GM12878 (cell line): ENCODE measurements around the gene ZFPM1. TPM values are rescaled to one million over a fixed set of nuclear protein-coding genes. Genes with fewer than 3 reads are reported as not detected.

Source experiments
- ATAC-seq: fragments of 200-7000 bp; cut with Tn5 transposase; 3 replicates; pipeline ENCODE4 v1.9.1; 2020; ENCODE audit warnings: mild to moderate bottlenecking, moderate library complexity
- BruUV-seq: library from RNA; stranded (reverse); fragments of 400-500 nt; replicated peaks from 2 replicates; lab custom pipeline; 2021; lab: Mats Ljungman, UMichigan
- CTCF ChIA-PET: fragments of 300-600 bp; sonication (Branson Sonifier 250); formaldehyde crosslinking; extraction: SDS; loops from one replicate; lab custom pipeline; 2021; ENCODE audit warnings: inconsistent platforms; lab: Yijun Ruan, JAX
- POLR2A ChIA-PET: fragments of 350-600 bp; formaldehyde crosslinking; extraction: SDS; loops from one replicate; lab custom pipeline; 2021; ENCODE audit warnings: inconsistent platforms; lab: Charles Lee
- RAD21 ChIA-PET: fragments of 300-600 bp; sonication (Branson Sonifier 250); formaldehyde crosslinking; loops from one replicate; lab custom pipeline; 2023; ENCODE audit warnings: antibody characterized with exemption; ENCODE audit not compliant: unreplicated experiment; lab: Charles Lee
- SMC1A ChIA-PET: fragments of 300-600 bp; sonication (Branson Sonifier 250); formaldehyde crosslinking; loops from one replicate; lab custom pipeline; 2023; ENCODE audit not compliant: unreplicated experiment, uncharacterized antibody; lab: Charles Lee
- DNase-seq: peaks from one replicate; pipeline ENCODE4 v3.0.0-alpha.2; 2011; ENCODE audit warnings: low read depth, low spot score
- FAIRE-seq: peaks from 3 replicates; lab custom pipeline; 2011; peaks lifted over from hg19 to GRCh38; lab: Jason Lieb, UNC
- H2AFZ ChIP-seq: 2 replicates; pipeline ENCODE4 v1.6.0; 2011; ENCODE audit warnings: low read depth, low read length, control low read depth; ENCODE audit not compliant: control insufficient read depth
- H3K27ac ChIP-seq: 2 replicates; pipeline ENCODE4 v1.5.1; 2011; ENCODE audit warnings: control low read depth; ENCODE audit not compliant: control insufficient read depth, insufficient read depth
- H3K27me3 ChIP-seq, 2 experiments: replicated peaks in 1 of 2; 2 replicates each; pipeline versions ENCODE4 v1.6.0 to v1.6.1; 2011; ENCODE audit warnings: low read length in 1 of 2; ENCODE audit not compliant: control insufficient read depth in 2 of 2, insufficient read depth in 2 of 2
- H3K36me3 ChIP-seq, 2 experiments: 2 replicates each; pipeline ENCODE4 v1.5.1; 2011; ENCODE audit warnings: low read length in 1 of 2; ENCODE audit not compliant: control insufficient read depth in 2 of 2, insufficient read depth in 2 of 2
- H3K4me1 ChIP-seq: 2 replicates; pipeline ENCODE4 v1.6.1; 2011; ENCODE audit warnings: mild to moderate bottlenecking, low read length, moderate library complexity, mixed read lengths; ENCODE audit not compliant: control insufficient read depth, insufficient read depth
- H3K4me2 ChIP-seq: 2 replicates; pipeline ENCODE4 v1.6.0; 2011; ENCODE audit warnings: control low read depth; ENCODE audit not compliant: control insufficient read depth, insufficient read depth
- H3K4me3 ChIP-seq: fragments of 200-600 bp; sonication (generic); 2 replicates; pipeline ENCODE4 v1.5.1; 2016
- H3K79me2 ChIP-seq: 2 replicates; pipeline ENCODE4 v1.6.0; 2011; ENCODE audit warnings: low read length; ENCODE audit not compliant: control insufficient read depth, insufficient read depth
- H3K9ac ChIP-seq: 2 replicates; pipeline ENCODE4 v1.8.0; 2011; ENCODE audit warnings: low read length, control low read depth, mixed read lengths; ENCODE audit not compliant: control insufficient read depth, insufficient read depth
- H3K9me3 ChIP-seq: replicated peaks from 3 replicates; pipeline ENCODE4 v1.5.1; 2011; ENCODE audit warnings: mild to moderate bottlenecking, low read length; ENCODE audit not compliant: control insufficient read depth, insufficient read depth
- H4K20me1 ChIP-seq: 2 replicates; pipeline ENCODE4 v1.6.0; 2011; ENCODE audit not compliant: control insufficient read depth, insufficient read depth
- BMI1 ChIP-seq: fragments of 450-650 bp; IDR thresholded peaks from 2 replicates; pipeline ENCODE4 v1.6.1; 2016; ENCODE audit warnings: mild to moderate bottlenecking, moderate library complexity, borderline replicate concordance
- CREB1 ChIP-seq: IDR thresholded peaks from 2 replicates; pipeline ENCODE4 v1.6.1; 2012; ENCODE audit warnings: low read depth, mild to moderate bottlenecking, inconsistent platforms
- CUX1 ChIP-seq: IDR thresholded peaks from 2 replicates; pipeline ENCODE4 v1.6.1; 2012; ENCODE audit warnings: improper control_type of control experiment, low read depth, low read length; ENCODE audit not compliant: insufficient replicate concordance
- DPF2 ChIP-seq: fragments of 450-650 bp; IDR thresholded peaks from 2 replicates; pipeline ENCODE4 v1.6.1; 2017; ENCODE audit warnings: mild to moderate bottlenecking
- GABPA ChIP-seq: IDR thresholded peaks from 2 replicates; pipeline ENCODE4 v1.6.1; 2014; ENCODE audit warnings: antibody characterized with exemption, low read depth, mild to moderate bottlenecking, inconsistent platforms
- IKZF1 ChIP-seq: fragments of 450-650 bp; conservative IDR thresholded peaks from 2 replicates; pipeline ENCODE4 v1.6.1; 2017; ENCODE audit warnings: antibody characterized with exemption, mild to moderate bottlenecking
- MEF2A ChIP-seq: IDR thresholded peaks from 2 replicates; pipeline ENCODE4 v1.6.1; 2011; ENCODE audit warnings: low read depth, mild to moderate bottlenecking, low read length, moderate library complexity; ENCODE audit not compliant: insufficient read depth
- MTA2 ChIP-seq: fragments of 450-650 bp; IDR thresholded peaks from 2 replicates; pipeline ENCODE4 v1.6.1; 2016; ENCODE audit warnings: low read depth, mild to moderate bottlenecking, moderate library complexity
- POLR2AphosphoS5 ChIP-seq: IDR thresholded peaks from 2 replicates; pipeline ENCODE4 v1.6.1; 2011; ENCODE audit warnings: mild to moderate bottlenecking, low read length, inconsistent platforms
- RAD51 ChIP-seq: fragments of 450-650 bp; IDR thresholded peaks from 2 replicates; pipeline ENCODE4 v1.6.1; 2016; ENCODE audit warnings: moderate library complexity, mild to moderate bottlenecking, inconsistent platforms
- RB1 ChIP-seq: fragments of 450-650 bp; formaldehyde crosslinking; IDR thresholded peaks from 2 replicates; pipeline ENCODE4 v1.6.1; 2017; ENCODE audit warnings: mild to moderate bottlenecking, borderline replicate concordance
- SMAD1 ChIP-seq: fragments of 450-650 bp; IDR thresholded peaks from 2 replicates; pipeline ENCODE4 v1.6.1; 2018; ENCODE audit warnings: mild to moderate bottlenecking, low read depth; ENCODE audit not compliant: partially characterized antibody
- SMC3 ChIP-seq: IDR thresholded peaks from 2 replicates; pipeline ENCODE4 v1.6.1; 2011; ENCODE audit warnings: low read length, improper control_type of control experiment, borderline replicate concordance
- SP1 ChIP-seq: IDR thresholded peaks from one replicate; pipeline ENCODE4 v1.6.1; 2011; ENCODE audit warnings: low read depth, low read length
- STAT3 ChIP-seq: IDR thresholded peaks from 2 replicates; pipeline ENCODE4 v1.6.1; 2011; ENCODE audit warnings: low read depth, low read length, improper control_type of control experiment
- ZNF384 ChIP-seq: IDR thresholded peaks from 2 replicates; pipeline ENCODE4 v1.6.1; 2012; ENCODE audit warnings: low read depth, mild to moderate bottlenecking, low read length, improper control_type of control experiment, borderline replicate concordance
- WGBS: methylation state at CpG from one replicate; pipeline ENCODE4 v1.1.6; 2016; ENCODE audit warnings: low lambda C conversion rate; ENCODE audit not compliant: insufficient replicate concordance, insufficient coverage; ENCODE audit errors: missing lambda C conversion rate; 5-methylcytosine and 5-hydroxymethylcytosine counted together
- in situ Hi-C: fragments of 300-500 bp; cut with MboI; formaldehyde crosslinking; loops from 9 replicates; pipeline ENCODE4 v1.14.3; 2018; ENCODE audit warnings: mixed read lengths
- intact Hi-C: fragments of 100-400 bp; cut with micrococcal nuclease; formaldehyde crosslinking; loops from one replicate; pipeline ENCODE4 v1.14.2; 2022; ENCODE audit not compliant: unreplicated experiment
- polyA plus RNA-seq, 11 experiments: library from polyadenylated mRNA; depleted of rRNA in 4 of 11; unstranded in 6 of 11; stranded (reverse) in 5 of 11; fragments of >200 nt; fragmentation: Nextera tagmentation in 4 of 11; fragmentation: Illumina TruSeq in 1 of 11; extraction: Ambion mirVana in 4 of 11; extraction: Trizol in 1 of 11; gene quantifications; 1 replicate in 1 of 11; 2 replicates in 10 of 11; pipeline versions ENCODE4 v1.2.1 to v1.2.3, GENCODE V29; 2011 to 2016; ENCODE audit warnings: inconsistent platforms in 2 of 11, missing spikeins in 2 of 11, low read depth in 1 of 11
- total RNA-seq, 4 experiments: library from RNA; depleted of rRNA in 3 of 4; stranded (reverse); fragments of >200 nt in 3 of 4; fragmentation: Illumina TruSeq in 1 of 4; extraction: Trizol in 1 of 4; gene quantifications; 2 replicates each; pipeline versions ENCODE4 v1.2.1 to v1.2.3, GENCODE V29; 2013 to 2021

ZFPM1 gene
- total and polyA plus RNA-seq, 10 of the 15 experiments (the other 5 are each of a cell fraction or from before 2014, with no cell fraction given) = 0.02 to 5.1 (median 0.30) TPM

- peak; percentile 42; the same call in 1 of the 2 replicates for TF ChIP-seq CREB1
- peak; percentile 40; the same call in 1 of the 2 replicates for TF ChIP-seq RB1
- peak; percentile 46; the same call in 1 of the 2 replicates for TF ChIP-seq MTA2
- TF ChIP-seq POLR2AphosphoS5 = peak; percentile 66; the same call in 1 of the 2 replicates
- TF ChIP-seq SP1 = peak; percentile 28
Observed at GRCh38 chr16:88455610-88456355, 2.7 kb downstream of the ZFPM1 start (continued).

GRCh38 chr16:88456356-88457292, 3.5 kb downstream of the ZFPM1 start:
- ATAC-seq (no peak), DNase-seq (no peak), FAIRE-seq (no peak)
- peaks cover 0 to 2% of the 10 kb centered on the region in 2 experiments; a peak in 1 of 4 replicates for H3K27me3 ChIP-seq
- H3K4me3 ChIP-seq = peak overlapping the region; percentile 86
- intact Hi-C loops (loop anchor here (10.0 kb wide), 1 partner anchor 1072 kb away; the partner anchor contains the start of gene FBXO31), in situ Hi-C loops (loop anchor here (5.0 to 10.0 kb wide), 2 partner anchors 76 to 328 kb away; partner anchors contain the start of gene PIEZO1)
- WGBS = 22% methylated on average over 14 of the region's 14 CpGs
- H3K9ac ChIP-seq = peak overlapping the region; percentile 92
- peak overlapping the region; percentile 92 for H3K27ac ChIP-seq
- ChIA-PET RAD21 (no interaction called here), SMC1A (no interaction called here), CTCF (interaction anchor here (1.0 to 1.8 kb wide), 2 partner anchors 10 kb away, joined by 6 to 8 read pairs; no protein-coding TSS in a partner anchor), POLR2A (interaction anchor here (1.3 to 1.5 kb wide), 2 partner anchors 10 to 11 kb away, joined by 5 to 6 read pairs; no protein-coding TSS in a partner anchor)
- H3K79me2 ChIP-seq = peaks cover 24% of the 10 kb centered on the region
- TSS peak; percentile 46 for BruUV-seq
- H3K36me3 ChIP-seq = no peaks in the 10 kb centered on the region
- H4K20me1 ChIP-seq = no peaks in the 10 kb centered on the region
- no peaks in the 10 kb centered on the region for H3K9me3 ChIP-seq
- H2AFZ ChIP-seq = no peak overlapping the region; the same call in 1 of the 2 replicates
- peaks cover 20% of the 10 kb centered on the region for H3K4me1 ChIP-seq
- peak overlapping the region; percentile 95 for H3K4me2 ChIP-seq
- TF ChIP-seq IKZF1 (peak; percentile 70), SMAD1 (no peak), SMC3 (0 out of 2 replicates have a peak, but pooled peaks have one; percentile 11), DPF2 (peak; percentile 68; the same call in 1 of the 2 replicates), BMI1 (no peak), GABPA (no peak), CUX1 (no peak), CREB1 (no peak), RAD51 (no peak), STAT3 (no peak), ZNF384 (peak; percentile 80), MEF2A (no peak)
